Brain microvascular endothelial cell (primary cell): Measurements from ENCODE around the gene EPHA1.

Source experiments
- DNase-seq: peaks from one replicate; pipeline ENCODE4 v3.0.0-alpha.2; 2020
- H3K27ac ChIP-seq: fragments of 250-450 bp; sonication (Bioruptor Pico); 2 replicates; pipeline ENCODE4 v1.5.1; 2020; ENCODE audit warnings: mild to moderate bottlenecking, moderate library complexity
- H3K27me3 ChIP-seq: fragments of 250-450 bp; sonication (Bioruptor Pico); replicated peaks from 2 replicates; pipeline ENCODE4 v1.5.1; 2020; ENCODE audit warnings: mild to moderate bottlenecking
- H3K36me3 ChIP-seq: fragments of 250-450 bp; sonication (Bioruptor Pico); replicated peaks from 2 replicates; pipeline ENCODE4 v1.5.1; 2020; ENCODE audit warnings: mild to moderate bottlenecking
- H3K4me3 ChIP-seq: 2 replicates; pipeline ENCODE4 v1.5.1; 2011; ENCODE audit warnings: low read depth, mild to moderate bottlenecking, control low read depth, low read length, moderate library complexity
- in situ Hi-C: cut with HindIII; loops from 2 replicates; pipeline ENCODE4 v1.10.0; 2017; ENCODE audit warnings: low sequenced_read_pairs, low pct_ligation_motif_present
- TF ChIP-seq, protein P1 (sequence below): IDR thresholded peaks from 2 replicates; pipeline ENCODE4 v1.5.1; 2011; ENCODE audit warnings: low read depth, mild to moderate bottlenecking, moderate library complexity, low read length, control low read depth, inconsistent platforms; ENCODE audit errors: missing control alignments

Gene EPHA1

DNA sequence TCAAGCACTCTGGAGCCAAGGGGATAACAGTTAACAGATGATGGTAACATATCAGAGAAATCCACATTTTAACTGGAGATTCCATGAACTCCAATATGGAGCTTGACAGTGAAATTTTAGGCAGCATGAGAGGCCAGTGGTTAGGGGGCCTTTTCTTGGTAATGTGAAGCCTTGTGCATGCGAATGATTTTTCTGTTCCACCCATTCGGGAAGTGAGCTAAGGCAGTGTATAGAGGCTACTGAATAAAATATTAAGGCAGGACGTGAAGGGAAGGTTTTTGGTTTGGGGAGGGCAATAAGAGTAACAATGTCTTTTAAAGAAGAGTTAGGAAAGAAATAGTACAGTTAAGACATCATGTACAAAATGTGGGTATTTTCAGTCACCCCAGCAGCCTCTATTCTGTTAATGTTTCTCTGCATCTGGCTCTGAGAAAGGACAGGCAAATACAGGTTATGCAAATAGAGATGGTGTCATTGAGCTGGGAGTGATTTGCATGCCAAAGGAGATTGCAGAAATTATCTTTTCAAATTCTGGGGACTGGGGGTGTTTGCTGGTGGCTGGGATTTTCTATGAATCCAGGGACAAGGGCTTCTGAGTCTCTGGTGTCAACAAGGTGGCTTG is 27.8 kb upstream of the EPHA1 start:
- Histone ChIP-seq H3K4me3 (no peak overlapping the region), H3K27ac (no peak overlapping the region), H3K36me3 (no peaks in the 10 kb centered on the region), H3K27me3 (no peaks in the 10 kb centered on the region)
- no peak for DNase-seq
- in situ Hi-C loops, result no loop called here
- TF ChIP-seq, protein P1, sequence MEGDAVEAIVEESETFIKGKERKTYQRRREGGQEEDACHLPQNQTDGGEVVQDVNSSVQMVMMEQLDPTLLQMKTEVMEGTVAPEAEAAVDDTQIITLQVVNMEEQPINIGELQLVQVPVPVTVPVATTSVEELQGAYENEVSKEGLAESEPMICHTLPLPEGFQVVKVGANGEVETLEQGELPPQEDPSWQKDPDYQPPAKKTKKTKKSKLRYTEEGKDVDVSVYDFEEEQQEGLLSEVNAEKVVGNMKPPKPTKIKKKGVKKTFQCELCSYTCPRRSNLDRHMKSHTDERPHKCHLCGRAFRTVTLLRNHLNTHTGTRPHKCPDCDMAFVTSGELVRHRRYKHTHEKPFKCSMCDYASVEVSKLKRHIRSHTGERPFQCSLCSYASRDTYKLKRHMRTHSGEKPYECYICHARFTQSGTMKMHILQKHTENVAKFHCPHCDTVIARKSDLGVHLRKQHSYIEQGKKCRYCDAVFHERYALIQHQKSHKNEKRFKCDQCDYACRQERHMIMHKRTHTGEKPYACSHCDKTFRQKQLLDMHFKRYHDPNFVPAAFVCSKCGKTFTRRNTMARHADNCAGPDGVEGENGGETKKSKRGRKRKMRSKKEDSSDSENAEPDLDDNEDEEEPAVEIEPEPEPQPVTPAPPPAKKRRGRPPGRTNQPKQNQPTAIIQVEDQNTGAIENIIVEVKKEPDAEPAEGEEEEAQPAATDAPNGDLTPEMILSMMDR, result no peak

- Histone ChIP-seq H3K36me3 (no peaks in the 10 kb centered on the region), H3K27me3 (no peaks in the 10 kb centered on the region), H3K27ac (no peak overlapping the region), H3K4me3 (no peak overlapping the region)
- in situ Hi-C loops, result no loop called here
- TF ChIP-seq, protein P1, result no peak
- DNase-seq, result no peak
These were observed 26.6 kb upstream of the EPHA1 start for GRCh38 chr7:143435266-143435665.

GRCh38 chr7:143434660-143435059 is 26.0 kb upstream of the EPHA1 start:
- H3K27ac ChIP-seq, result no peak overlapping the region
- no peaks in the 10 kb centered on the region for H3K27me3 ChIP-seq
- TF ChIP-seq, protein P1, result no peak
- in situ Hi-C loops, result no loop called here
- no peaks in the 10 kb centered on the region for H3K36me3 ChIP-seq
- no peak overlapping the region for H3K4me3 ChIP-seq
- DNase-seq, result no peak

DNA sequence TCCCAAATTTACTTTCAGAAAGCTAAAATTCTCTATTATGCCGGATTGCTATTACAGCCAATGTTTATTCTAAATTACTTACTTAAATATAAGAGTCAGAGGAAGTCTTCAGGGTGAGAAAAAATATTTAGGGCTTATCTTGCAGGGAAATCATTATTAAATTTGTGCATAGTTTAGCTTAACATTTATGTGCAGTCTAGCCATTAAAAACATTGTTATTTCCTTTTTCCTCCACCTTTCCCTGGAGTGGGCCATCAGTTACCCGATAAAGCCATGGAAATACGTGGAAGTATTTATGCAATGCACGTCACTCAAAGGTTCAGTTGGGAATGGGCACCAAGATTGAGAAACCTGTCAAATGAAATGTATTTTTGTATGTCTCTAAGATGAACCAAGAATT is 25.1 kb upstream of the EPHA1 start:
- no peaks in the 10 kb centered on the region for H3K27me3 ChIP-seq
- H3K27ac ChIP-seq, result no peak overlapping the region
- TF ChIP-seq, protein P1, result no peak
- H3K4me3 ChIP-seq, result no peak overlapping the region
- in situ Hi-C loops, result no loop called here
- no peak for DNase-seq
- H3K36me3 ChIP-seq, result no peaks in the 10 kb centered on the region

- Histone ChIP-seq H3K27ac (no peak overlapping the region), H3K4me3 (no peak overlapping the region), H3K27me3 (no peaks in the 10 kb centered on the region), H3K36me3 (no peaks in the 10 kb centered on the region)
- in situ Hi-C loops, result no loop called here
- DNase-seq, result no peak
- TF ChIP-seq, protein P1, result no peak
These were observed 22.5 kb upstream of the EPHA1 start for GRCh38 chr7:143431109-143431508.
